ENCODE results near the gene UGT3A1.

Gene UGT3A1

DNA sequence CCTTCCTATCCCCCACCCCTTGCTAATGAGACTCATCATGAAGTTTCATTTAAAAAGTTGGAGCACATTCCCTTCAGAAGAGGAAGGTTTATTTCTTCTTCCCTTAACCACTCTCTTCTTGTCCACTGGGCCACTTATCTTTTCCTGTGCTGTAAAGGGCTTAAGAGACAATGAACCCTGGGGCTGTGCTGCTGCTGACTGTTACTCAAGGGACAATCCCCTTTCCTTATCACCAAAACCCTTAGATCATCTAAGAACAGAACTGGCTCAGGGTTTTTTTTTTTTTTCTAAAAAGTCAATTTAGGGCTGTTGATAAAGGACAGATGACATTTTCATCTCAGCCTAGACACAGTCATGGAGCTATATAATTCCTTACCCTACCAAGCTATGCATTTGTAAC is 82.4 kb downstream of the UGT3A1 start:
- no peak for DNase-seq (ENCODE audit: low spot score)

DNA sequence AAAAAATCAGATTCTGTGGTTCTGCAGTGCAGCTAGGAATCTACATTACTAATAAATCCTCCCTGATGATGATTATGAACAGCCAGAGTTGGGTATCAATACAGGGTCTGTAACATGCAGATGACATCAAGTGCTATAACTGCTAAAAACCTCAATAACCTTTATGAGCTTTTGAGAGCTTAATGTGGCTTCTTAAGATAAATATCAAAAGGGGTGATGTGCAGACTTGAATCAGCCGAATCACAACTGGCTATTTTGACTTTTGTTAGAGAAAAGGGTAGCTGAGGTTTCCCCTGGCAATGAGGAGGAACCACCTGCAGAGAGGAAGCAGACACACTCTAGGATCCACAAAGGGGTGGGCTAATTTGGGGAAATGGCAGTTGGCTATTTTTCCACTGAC is 83.0 kb downstream of the UGT3A1 start:
- no peak for DNase-seq (ENCODE audit: low spot score)

GRCh38 chr5:35904443-35905132 is 86.6 kb downstream of the UGT3A1 start:
- no peak for DNase-seq (ENCODE audit: low spot score)

DNA sequence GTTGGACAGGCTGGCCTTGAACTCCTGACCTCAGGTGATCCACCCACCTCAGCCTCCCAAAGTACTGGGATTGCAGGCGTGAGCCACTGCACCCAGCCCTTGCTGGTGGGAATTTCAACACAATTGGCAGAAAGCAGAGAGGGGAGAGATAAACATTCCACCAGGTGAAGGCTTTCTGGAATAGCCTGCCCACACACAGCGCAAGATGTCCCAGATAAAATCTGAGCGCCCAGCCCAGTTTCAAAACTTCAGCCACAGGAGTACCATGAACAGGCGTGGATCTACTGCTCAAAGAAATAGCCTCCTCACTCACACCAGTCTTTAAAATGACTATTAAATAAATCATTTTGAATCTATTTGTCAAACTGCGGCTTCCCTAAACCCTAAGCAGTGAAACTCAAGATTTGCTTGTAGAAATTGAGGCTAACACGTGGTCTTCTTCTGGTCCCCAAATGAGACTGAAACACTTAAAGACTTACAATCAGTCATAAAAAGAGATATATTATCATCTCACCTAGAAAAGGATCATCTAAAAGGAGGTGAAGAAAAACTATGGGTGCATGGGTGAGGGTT is 87.5 kb downstream of the UGT3A1 start:
- DNase-seq (ENCODE audit: low spot score), result no peak

- DNase-seq (ENCODE audit: low spot score), result no peak
Measured at GRCh38 chr5:35902046-35902672, 89.0 kb downstream of the UGT3A1 start.

Data from putamen (tissue), 1 donor.